Glomerular visceral epithelial cell (primary cell): ENCODE data around the gene CCER1.

Source experiments
- DNase-seq: peaks from one replicate; pipeline ENCODE4 v3.0.0-alpha.2; 2016; ENCODE audit errors: extremely low spot score

CCER1 gene

DNA sequence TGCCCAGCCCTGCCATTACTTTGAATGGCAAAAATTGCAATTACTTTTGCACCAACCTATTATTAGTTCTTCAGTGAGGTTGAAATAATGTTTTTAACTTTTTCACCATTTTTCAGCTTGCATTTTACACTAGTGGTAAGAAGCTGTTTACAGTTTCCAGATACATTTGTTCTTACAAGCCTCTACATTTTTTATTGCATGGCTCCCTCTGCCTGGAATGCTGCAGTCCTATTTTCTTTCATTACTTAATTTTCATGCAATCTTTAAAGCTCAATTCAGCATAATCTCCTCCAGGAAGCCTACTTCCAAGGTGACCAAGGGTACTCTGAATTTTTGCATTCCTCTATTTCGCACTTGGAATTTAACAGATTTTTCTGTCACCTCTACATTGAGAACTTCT, 33.4 kb downstream of the CCER1 start:
- no peak for DNase-seq

DNA sequence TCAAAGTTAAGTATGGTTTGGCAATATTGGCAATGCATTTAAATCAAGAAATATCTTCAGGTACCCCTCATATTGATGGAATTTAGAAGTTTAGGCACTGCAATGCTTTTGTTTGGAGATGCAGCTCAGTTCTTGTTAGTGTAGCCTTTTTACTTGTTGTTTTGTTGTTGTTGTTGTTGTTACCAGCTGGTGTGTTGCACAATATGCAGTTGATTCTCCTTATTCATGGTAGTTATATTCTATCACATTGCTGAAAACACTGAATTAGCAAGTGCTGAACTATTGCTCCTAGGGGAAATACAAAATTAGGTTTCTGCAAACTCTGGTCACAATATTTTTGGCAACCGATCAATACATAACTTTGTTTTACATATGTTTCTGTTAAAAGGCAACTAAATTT, 34.8 kb downstream of the CCER1 start:
- no peak for DNase-seq

DNA sequence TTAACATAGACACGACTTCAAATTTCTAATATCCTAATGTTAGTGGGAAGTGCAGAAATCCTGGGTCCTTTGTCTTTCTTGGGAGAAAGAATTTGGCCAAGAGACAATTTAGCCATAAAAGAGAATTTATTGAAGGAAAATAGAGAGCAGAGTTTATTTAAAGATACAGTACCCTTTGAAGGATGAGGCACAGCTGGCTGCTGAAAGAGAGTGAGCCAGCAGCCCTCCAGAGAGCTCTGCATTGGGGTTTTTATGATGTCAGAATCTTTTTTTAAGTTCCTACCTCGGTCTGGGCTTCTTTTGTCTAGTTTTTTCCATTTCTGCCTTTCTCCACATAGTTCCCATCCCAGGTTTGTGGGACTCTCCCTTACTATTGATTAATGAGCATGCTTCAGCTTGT, 37.5 kb downstream of the CCER1 start:
- DNase-seq = no peak

DNA sequence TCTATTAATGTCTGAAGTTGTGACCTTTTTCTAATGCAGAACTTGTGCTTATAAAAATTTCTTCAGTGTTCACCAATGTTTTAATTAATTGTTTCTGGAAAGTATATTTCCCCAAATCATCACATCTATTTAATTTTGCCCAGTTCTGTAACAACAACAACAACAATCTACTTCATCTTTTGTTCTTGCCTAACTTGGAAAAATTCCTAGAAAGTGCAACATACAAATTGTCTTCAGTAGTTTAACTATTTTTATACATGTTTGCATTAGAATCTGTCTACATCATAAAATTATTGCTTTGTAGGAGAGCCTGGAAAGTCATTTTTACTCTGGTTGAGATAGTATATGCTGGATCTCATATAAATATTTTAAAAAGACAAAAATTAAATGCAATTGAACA, 38.5 kb downstream of the CCER1 start:
- DNase-seq = no peak

DNA sequence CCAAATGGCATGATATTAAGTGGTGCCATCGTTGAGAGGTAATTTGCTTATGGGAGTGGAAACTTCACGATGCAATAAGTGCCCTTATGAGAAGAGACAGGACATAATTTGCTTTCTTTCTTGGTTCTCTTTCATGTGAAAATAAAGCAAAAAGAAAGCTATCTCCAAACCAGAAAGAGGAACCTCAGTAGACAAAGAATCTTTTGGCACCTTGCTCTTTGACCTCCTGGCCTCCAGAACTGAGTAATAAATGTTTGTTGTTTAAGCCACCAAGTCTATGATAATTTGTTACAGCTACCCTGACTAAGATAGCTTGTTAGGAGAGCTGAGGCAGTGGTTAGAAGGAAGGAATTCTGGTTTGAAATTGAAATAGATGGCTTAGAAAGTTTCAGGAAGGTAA, 39.6 kb downstream of the CCER1 start:
- no peak for DNase-seq

DNA sequence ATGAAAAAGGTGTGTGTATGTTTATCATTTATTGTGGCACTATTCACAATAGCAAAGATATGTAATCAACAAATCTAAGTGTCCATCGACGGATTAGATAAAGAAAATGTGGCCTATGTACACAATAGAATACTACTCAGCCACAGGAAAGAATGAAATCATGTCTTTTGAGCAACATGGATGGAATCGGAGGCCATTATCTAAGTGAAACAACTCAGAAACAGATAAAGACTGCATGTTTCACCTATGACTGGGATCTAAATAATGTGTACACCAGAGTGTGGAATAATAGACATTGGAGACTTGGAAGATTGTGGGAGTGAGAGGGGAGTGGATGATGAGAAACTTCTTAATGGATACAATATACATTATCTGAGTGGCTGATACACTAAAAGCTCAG, 44.0 kb downstream of the CCER1 start:
- no peak for DNase-seq

DNA sequence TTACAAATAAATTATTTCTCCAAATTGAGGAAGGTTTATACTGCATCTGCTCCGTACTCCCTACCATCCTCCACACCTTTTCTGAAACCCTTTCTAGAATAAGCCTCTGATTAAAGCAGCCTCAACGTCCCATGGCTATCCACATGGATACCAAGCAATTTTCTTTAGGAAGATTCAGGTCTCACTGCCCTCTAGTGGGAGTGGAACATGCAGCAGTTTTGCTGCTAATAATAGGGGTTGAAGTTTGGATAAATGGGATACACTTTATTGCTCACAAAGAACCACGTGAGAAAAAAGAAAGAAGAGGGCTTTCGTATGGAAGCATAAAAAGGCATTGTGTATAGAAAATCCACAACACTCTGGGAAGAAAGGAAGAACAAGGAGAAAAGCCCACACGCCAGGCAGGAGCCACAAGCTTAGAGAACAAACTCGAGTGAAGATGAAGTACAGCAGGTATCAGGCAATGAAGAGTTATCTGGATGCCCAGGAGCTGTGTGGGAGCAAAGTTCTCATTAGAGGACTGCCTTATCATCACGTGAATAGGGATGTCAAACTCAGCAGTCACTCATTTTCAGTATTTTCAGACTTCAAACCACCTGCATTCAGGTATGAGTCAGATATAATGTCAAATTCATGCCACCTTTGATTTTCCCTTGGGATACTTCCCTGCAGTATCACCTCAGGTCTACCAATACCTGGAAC, 45.8 kb downstream of the CCER1 start:
- peak; percentile 47 for DNase-seq

DNA sequence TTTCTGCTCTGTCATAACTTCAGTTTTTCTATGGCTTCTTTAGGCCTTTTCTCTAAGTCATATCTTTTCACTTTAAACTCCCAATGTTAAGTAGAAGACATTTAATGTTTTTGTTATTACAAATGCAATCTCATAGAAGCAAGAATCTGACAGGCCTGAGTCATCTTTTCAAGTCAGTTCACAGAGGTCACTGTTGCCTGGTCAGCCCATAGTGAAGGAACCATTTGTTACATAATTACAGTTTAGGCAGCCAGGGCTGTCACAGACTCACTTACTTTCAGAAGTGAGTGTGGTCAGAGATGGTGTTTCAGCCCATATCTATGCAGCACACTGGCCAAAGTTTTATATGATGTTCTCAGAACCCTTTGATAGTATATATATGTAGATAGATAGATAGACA, 46.5 kb downstream of the CCER1 start:
- DNase-seq = peak; percentile 57

DNA sequence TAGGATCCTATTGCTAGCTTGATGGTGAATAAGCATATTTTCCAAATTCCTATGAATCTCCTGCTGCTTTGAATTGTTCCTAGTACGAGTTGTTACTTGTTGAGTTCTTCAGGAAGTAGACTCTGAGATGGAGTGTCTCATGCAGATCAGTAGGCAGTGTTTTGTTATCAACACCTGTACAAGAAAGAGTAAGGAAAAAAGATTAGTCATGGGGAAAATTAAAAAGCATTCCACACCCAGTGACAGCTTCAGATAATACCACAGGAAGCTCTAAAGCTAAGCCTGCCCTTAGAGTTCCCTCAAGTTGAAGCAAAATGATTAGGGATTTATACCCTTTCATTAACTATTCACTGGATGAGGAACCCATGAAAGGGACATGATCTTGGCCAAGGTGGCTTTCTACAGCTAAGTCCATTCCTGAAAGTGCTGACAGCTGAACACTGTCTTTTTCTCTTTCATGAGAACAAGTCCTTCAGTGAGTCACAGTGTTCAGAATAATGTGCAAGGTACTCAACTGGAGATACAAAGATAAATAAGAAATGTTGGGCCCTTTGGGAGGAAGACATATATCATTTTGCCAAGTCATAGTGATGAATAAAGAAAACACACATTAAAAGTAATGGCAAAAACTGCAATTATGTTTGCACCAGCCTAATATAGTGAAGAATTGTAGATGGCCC, 49.1 kb downstream of the CCER1 start:
- no peak for DNase-seq

DNA sequence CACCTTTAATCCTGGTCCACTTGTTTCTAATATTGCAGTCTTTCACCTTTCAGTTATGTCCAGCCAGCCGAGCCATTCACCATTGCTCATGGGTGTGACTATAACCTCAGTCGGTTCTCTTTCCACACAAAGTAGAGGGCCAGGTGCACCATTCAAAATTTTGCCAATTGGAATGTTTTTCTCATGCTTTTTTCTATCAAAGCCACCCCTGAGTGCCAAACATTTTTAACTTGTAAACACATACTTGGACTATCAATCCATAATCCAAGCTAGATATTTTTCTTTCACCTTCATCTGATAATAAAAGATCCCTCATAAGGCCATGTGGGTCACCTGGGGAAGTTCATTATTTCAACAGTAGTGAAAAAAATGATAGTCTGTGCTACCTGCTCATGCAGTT, 52.4 kb downstream of the CCER1 start:
- no peak for DNase-seq
